ENCODE measurements around the gene CHMP2A. TPM values are rescaled to one million over a fixed set of nuclear protein-coding genes. Genes with fewer than 3 reads are reported as not detected.

The CHMP2A gene
- total RNA-seq, 1 donor from 2014 or later, result 132 TPM

GRCh38 chr19:58555920-58556621, 1.2 kb upstream of the CHMP2A start:
- peak overlapping the region; percentile 98 for H3K27ac Mint-ChIP-seq (ENCODE audit: unreplicated experiment)
- H3K4me1 Mint-ChIP-seq (ENCODE audit: unreplicated experiment), result peaks cover 47% of the 10 kb centered on the region
- H3K36me3 Mint-ChIP-seq (ENCODE audit: unreplicated experiment), result peaks cover 26% of the 10 kb centered on the region

GRCh38 chr19:58555369-58555885, 522 bp upstream of the CHMP2A start:
- no peak for TF ChIP-seq CTCF (IDR thresholded peaks at IDR 0.05)
- H3K27ac Mint-ChIP-seq (ENCODE audit: unreplicated experiment), result peak overlapping the region; percentile 98

More at GRCh38 chr19:58555920-58556621, 1.2 kb upstream of the CHMP2A start:
- no peak for TF ChIP-seq CTCF (IDR thresholded peaks at IDR 0.05)
- Mint-ChIP-seq H3K27me3 (ENCODE audit: unreplicated experiment) (no peaks in the 10 kb centered on the region), H3K4me3 (ENCODE audit: unreplicated experiment) (peak overlapping the region; percentile 97), H3K9me3 (ENCODE audit: unreplicated experiment) (no peaks in the 10 kb centered on the region)
- DNase-seq (ENCODE audit: extremely low spot score, unreplicated experiment), result no peak

GRCh38 chr19:58553799-58554493, 959 bp downstream of the CHMP2A start:
- H3K4me3 Mint-ChIP-seq (ENCODE audit: unreplicated experiment), result peak overlapping the region; percentile 92
- H3K27ac Mint-ChIP-seq (ENCODE audit: unreplicated experiment), result peak overlapping the region; percentile 98
- no peak for TF ChIP-seq CTCF (IDR thresholded peaks at IDR 0.05)
- peaks cover 33% of the 10 kb centered on the region for H3K36me3 Mint-ChIP-seq (ENCODE audit: unreplicated experiment)
- H3K9me3 Mint-ChIP-seq (ENCODE audit: unreplicated experiment), result no peaks in the 10 kb centered on the region
- H3K4me1 Mint-ChIP-seq (ENCODE audit: unreplicated experiment), result peaks cover 38% of the 10 kb centered on the region
- no peaks in the 10 kb centered on the region for H3K27me3 Mint-ChIP-seq (ENCODE audit: unreplicated experiment)
- no peak for DNase-seq (ENCODE audit: extremely low spot score, unreplicated experiment)

More at GRCh38 chr19:58555369-58555885, 522 bp upstream of the CHMP2A start:
- no peaks in the 10 kb centered on the region for H3K9me3 Mint-ChIP-seq (ENCODE audit: unreplicated experiment)
- H3K27me3 Mint-ChIP-seq (ENCODE audit: unreplicated experiment), result no peaks in the 10 kb centered on the region
- H3K36me3 Mint-ChIP-seq (ENCODE audit: unreplicated experiment), result peaks cover 29% of the 10 kb centered on the region
- DNase-seq (ENCODE audit: extremely low spot score, unreplicated experiment), result no peak
- H3K4me1 Mint-ChIP-seq (ENCODE audit: unreplicated experiment), result peaks cover 46% of the 10 kb centered on the region
- H3K4me3 Mint-ChIP-seq (ENCODE audit: unreplicated experiment), result peak overlapping the region; percentile 92

GRCh38 chr19:58552655-58553054, 2.2 kb downstream of the CHMP2A start:
- no peaks in the 10 kb centered on the region for H3K27me3 Mint-ChIP-seq (ENCODE audit: unreplicated experiment)
- TF ChIP-seq CTCF (IDR thresholded peaks at IDR 0.05), result no peak
- peaks cover 36% of the 10 kb centered on the region for H3K4me1 Mint-ChIP-seq (ENCODE audit: unreplicated experiment)
- H3K27ac Mint-ChIP-seq (ENCODE audit: unreplicated experiment), result peak overlapping the region; percentile 11
- no peak for DNase-seq (ENCODE audit: extremely low spot score, unreplicated experiment)
- H3K9me3 Mint-ChIP-seq (ENCODE audit: unreplicated experiment), result no peaks in the 10 kb centered on the region
- peaks cover 39% of the 10 kb centered on the region for H3K36me3 Mint-ChIP-seq (ENCODE audit: unreplicated experiment)
- no peak overlapping the region for H3K4me3 Mint-ChIP-seq (ENCODE audit: unreplicated experiment)

All from osteocyte (in vitro differentiated cells).